K562 (cell line): Measurements from ENCODE around the gene LRRC74B. TPM values are rescaled to one million over a fixed set of nuclear protein-coding genes. Genes with fewer than 3 reads are reported as not detected.

Experiments used
- ATF4 ChIP-seq: fragments of 450-650 bp; formaldehyde crosslinking; IDR thresholded peaks from 2 replicates; pipeline ENCODE4 v1.4.0; 2022; ENCODE audit warnings: mild to moderate bottlenecking, moderate library complexity
- E2F6 ChIP-seq, 2 experiments: IDR thresholded peaks; 2 replicates each; pipeline ENCODE4 v1.6.1; 2011; ENCODE audit warnings: borderline replicate concordance in 1 of 2, control low read depth in 1 of 2, low read depth in 1 of 2, low read length in 1 of 2, mild to moderate bottlenecking in 1 of 2, mixed read lengths in 1 of 2, moderate library complexity in 1 of 2; ENCODE audit not compliant: insufficient read depth in 1 of 2, insufficient read length in 1 of 2, poor library complexity in 1 of 2, severe bottlenecking in 1 of 2; ENCODE audit errors: extremely low read depth in 1 of 2
- ZMIZ1 ChIP-seq, 2 experiments: fragments of 150-350 bp in 1 of 2; IDR thresholded peaks; 2 replicates each; pipeline ENCODE4 v1.6.1; 2012 to 2016; ENCODE audit warnings: low read depth in 2 of 2, low read length in 2 of 2, mild to moderate bottlenecking in 1 of 2, moderate library complexity in 1 of 2
- polyA plus RNA-seq, 8 experiments: library from polyadenylated mRNA; depleted of rRNA in 4 of 8; stranded (reverse) in 5 of 8; unstranded in 3 of 8; fragments of >200 nt; fragmentation: Nextera tagmentation in 2 of 8; fragmentation: Illumina TruSeq in 1 of 8; extraction: Ambion mirVana in 2 of 8; extraction: Trizol in 1 of 8; gene quantifications; 2 replicates each; pipeline versions ENCODE4 v1.2.1 to v1.2.3, GENCODE V29; 2011 to 2014; ENCODE audit warnings: inconsistent platforms in 1 of 8, missing spikeins in 1 of 8
- total RNA-seq, 7 experiments: library from RNA; depleted of rRNA in 6 of 7; stranded (reverse); fragments of >200 nt in 6 of 7; fragmentation: Illumina TruSeq in 2 of 7; extraction: Trizol in 2 of 7; gene quantifications; 2 replicates each; pipeline versions ENCODE4 v1.2.1 to v1.2.3, GENCODE V29; 2011 to 2021; ENCODE audit warnings: low replicate concordance in 1 of 7
- TF ChIP-seq, protein P1 (sequence below): IDR thresholded peaks from 3 replicates; pipeline ENCODE4 v1.6.1; 2011; ENCODE audit warnings: borderline replicate concordance, mild to moderate bottlenecking, moderate library complexity; ENCODE audit not compliant: insufficient read length; ENCODE audit errors: extremely low read depth
- TF ChIP-seq, protein P2 (sequence below), 2 experiments: fragments of 450-650 bp; IDR thresholded peaks; 2 replicates each; pipeline ENCODE4 v1.6.1; 2016; ENCODE audit warnings: mild to moderate bottlenecking in 2 of 2, borderline replicate concordance in 1 of 2, low read depth in 1 of 2, moderate library complexity in 1 of 2
- TF ChIP-seq, protein P3 (sequence below): sonication (generic); formaldehyde crosslinking; IDR thresholded peaks from 2 replicates; pipeline ENCODE4 v1.9.0; 2022; ENCODE audit warnings: mild to moderate bottlenecking, missing genetic modification reagents

Gene LRRC74B
- total and polyA plus RNA-seq, 9 of the 15 experiments (the other 6 are each of a cell fraction or from before 2014, with no cell fraction given), result not detected

- TF ChIP-seq, protein P1, sequence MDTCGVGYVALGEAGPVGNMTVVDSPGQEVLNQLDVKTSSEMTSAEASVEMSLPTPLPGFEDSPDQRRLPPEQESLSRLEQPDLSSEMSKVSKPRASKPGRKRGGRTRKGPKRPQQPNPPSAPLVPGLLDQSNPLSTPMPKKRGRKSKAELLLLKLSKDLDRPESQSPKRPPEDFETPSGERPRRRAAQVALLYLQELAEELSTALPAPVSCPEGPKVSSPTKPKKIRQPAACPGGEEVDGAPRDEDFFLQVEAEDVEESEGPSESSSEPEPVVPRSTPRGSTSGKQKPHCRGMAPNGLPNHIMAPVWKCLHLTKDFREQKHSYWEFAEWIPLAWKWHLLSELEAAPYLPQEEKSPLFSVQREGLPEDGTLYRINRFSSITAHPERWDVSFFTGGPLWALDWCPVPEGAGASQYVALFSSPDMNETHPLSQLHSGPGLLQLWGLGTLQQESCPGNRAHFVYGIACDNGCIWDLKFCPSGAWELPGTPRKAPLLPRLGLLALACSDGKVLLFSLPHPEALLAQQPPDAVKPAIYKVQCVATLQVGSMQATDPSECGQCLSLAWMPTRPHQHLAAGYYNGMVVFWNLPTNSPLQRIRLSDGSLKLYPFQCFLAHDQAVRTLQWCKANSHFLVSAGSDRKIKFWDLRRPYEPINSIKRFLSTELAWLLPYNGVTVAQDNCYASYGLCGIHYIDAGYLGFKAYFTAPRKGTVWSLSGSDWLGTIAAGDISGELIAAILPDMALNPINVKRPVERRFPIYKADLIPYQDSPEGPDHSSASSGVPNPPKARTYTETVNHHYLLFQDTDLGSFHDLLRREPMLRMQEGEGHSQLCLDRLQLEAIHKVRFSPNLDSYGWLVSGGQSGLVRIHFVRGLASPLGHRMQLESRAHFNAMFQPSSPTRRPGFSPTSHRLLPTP, result no peak
- TF ChIP-seq, protein P2, sequence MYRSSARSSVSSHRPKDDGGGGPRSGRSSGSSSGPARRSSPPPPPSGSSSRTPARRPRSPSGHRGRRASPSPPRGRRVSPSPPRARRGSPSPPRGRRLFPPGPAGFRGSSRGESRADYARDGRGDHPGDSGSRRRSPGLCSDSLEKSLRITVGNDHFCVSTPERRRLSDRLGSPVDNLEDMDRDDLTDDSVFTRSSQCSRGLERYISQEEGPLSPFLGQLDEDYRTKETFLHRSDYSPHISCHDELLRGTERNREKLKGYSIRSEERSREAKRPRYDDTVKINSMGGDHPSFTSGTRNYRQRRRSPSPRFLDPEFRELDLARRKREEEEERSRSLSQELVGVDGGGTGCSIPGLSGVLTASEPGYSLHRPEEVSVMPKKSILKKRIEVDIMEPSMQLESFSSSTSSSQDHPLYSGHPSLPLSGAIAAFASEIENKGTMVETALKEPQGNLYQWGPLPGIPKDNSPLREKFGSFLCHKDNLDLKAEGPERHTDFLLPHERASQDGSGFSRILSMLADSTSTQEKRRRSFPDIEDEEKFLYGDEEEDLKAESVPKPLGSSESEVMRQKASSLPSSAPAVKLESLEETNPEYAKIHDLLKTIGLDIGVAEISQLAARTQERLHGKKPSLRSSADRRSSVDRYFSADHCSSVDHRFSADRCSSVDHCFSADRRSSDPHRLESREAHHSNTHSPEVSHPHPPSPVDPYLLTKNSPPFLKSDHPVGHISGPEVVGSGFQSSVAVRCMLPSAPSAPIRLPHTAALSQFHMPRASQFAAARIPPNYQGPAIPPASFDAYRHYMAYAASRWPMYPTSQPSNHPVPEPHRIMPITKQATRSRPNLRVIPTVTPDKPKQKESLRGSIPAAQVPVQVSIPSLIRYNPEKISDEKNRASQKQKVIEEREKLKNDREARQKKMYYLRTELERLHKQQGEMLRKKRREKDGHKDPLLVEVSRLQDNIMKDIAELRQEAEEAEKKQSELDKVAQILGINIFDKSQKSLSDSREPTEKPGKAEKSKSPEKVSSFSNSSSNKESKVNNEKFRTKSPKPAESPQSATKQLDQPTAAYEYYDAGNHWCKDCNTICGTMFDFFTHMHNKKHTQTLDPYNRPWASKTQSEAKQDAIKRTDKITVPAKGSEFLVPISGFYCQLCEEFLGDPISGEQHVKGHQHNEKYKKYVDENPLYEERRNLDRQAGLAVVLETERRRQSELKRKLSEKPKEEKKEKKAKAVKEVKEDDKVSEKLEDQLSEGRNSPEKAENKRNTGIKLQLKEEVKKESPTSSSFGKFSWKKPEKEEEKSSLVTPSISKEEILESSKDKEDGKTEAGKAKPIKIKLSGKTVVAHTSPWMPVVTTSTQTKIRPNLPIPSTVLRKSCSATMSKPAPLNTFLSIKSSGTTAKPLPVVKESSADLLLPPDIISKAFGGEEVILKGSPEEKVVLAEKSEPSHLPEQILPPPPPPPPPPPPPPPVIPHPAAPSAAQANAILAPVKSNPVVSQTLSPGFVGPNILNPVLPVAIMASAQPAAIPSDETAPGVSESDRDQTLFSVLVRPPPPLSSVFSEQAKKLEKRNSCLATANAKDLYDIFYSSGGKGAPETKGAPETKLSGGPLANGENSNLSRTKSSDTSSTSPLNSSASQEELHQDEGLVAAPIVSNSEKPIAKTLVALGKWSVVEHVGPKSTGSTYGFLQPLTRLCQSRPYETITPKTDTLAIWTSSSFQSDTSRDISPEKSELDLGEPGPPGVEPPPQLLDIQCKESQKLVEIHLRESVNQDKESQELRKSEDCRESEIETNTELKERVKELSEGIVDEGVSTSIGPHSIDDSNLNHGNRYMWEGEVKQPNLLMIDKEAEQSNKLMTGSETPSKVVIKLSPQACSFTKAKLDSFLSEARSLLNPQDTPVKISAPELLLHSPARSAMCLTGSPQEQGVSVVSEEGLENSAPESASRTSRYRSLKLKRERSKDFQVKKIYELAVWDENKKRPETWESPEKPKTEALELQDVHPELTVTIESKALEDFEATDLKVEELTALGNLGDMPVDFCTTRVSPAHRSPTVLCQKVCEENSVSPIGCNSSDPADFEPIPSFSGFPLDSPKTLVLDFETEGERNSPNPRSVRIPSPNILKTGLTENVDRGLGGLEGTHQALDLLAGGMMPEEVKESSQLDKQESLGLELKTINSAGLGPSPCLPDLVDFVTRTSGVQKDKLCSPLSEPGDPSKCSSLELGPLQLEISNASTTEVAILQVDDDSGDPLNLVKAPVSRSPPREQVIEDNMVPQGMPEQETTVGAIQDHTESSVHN (IDR thresholded peaks at IDR 0.05; ENCODE audit: borderline replicate concordance in 1 of 2, low read depth in 1 of 2), result no peak
- TF ChIP-seq, protein P3, sequence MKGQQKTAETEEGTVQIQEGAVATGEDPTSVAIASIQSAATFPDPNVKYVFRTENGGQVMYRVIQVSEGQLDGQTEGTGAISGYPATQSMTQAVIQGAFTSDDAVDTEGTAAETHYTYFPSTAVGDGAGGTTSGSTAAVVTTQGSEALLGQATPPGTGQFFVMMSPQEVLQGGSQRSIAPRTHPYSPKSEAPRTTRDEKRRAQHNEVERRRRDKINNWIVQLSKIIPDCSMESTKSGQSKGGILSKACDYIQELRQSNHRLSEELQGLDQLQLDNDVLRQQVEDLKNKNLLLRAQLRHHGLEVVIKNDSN (CRISPR knock-in tag), result peak; percentile 58
- TF ChIP-seq ATF4 (CRISPR knock-in tag), result no peak
- peak in 1 of 2 experiments; percentile 25; a peak in 1 of 4 replicates for TF ChIP-seq ZMIZ1 (IDR thresholded peaks at IDR 0.05; ENCODE audit: low read depth in 2 of 2, low read length in 2 of 2)
- no peak for TF ChIP-seq E2F6 (IDR thresholded peaks at IDR 0.05; ENCODE audit: borderline replicate concordance in 1 of 2, extremely low read depth in 1 of 2, insufficient read depth in 1 of 2, insufficient read length in 1 of 2, low read depth in 1 of 2, low read length in 1 of 2, poor library complexity in 1 of 2, severe bottlenecking in 1 of 2)
Measured at GRCh38 chr22:21098099-21098671, 52.4 kb downstream of the LRRC74B start (continued).
